HG02610 (cell line): ENCODE measurements around the gene SYNGR3.
"Not testable (repeated sequence)": the region's sequence is repeated elsewhere in the genome, so short reads cannot be mapped to it uniquely, and the experiment has no call there.

Experiments used
- ATAC-seq: cut with Tn5 transposase; IDR thresholded peaks from one replicate; pipeline ENCODE4 v1.9.1; 2021; ENCODE audit warnings: mild to moderate bottlenecking, moderate library complexity; ENCODE audit not compliant: unreplicated experiment

The SYNGR3 gene

DNA sequence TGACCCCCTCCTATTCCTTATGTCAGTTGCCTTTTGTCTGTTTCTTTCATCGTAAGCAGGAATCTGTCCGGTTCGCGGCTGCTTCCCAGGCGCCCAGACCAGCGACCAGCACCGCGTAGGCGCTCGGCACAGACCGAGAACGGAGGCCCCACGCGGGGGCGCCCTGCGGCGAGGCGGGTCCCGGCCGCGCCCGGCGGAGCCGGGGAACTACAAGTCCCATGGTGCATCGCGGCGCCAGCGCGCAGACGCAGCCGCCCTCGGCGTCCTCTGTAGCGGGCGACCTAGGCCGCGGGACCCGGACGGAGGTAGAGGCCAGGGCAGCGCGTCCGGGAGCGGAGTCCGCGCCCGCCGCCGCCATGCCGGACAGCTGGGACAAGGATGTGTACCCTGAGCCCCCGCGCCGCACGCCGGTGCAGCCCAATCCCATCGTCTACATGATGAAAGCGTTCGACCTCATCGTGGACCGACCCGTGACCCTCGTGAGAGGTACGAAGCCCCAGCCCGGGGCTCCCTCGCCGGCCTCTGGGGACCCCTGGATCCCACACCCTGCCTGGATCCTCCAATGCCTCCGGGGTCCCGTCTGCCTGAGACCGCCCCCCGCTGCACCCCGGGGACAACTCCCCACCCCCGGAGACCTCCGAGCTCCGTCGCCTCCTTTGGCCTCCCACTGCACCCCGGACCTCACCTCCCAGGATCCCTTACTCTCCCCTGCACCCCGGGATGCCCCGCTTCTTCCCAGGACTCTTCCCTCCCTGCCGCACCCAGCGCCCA, 30.3 kb upstream of the SYNGR3 start, which contains the start of gene NDUFB10:
NDUFB10 (plus strand) TSS at position 270 of the 771 bp plus-strand sequence; CDS start at position 357, 87 bp downstream.
- peak; percentile 71 for ATAC-seq

- no peak for ATAC-seq
These were observed 28.8 kb upstream of the SYNGR3 start for GRCh38 chr16:1960665-1961630.

DNA sequence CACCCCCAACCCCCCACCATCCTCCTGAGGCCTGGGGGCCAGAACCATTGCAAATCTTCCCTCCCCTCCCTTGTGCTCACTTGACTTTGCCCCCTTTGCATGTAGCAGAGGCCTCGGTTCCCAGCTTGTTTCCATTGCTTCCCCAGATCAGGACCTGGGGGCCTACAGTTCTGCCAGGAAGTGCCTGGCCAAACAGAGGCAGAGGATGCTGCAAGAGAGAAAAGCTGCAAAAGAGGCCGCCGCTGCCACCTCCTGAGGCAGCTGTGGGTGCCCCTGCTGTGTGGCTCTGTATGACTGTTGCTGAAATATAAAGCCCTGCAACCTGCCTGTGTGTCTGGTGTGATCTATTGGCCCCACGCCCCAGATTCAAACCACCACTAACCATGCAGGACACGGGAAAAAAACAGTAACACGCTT, 28.1 kb upstream of the SYNGR3 start:
- ATAC-seq: no peak

DNA sequence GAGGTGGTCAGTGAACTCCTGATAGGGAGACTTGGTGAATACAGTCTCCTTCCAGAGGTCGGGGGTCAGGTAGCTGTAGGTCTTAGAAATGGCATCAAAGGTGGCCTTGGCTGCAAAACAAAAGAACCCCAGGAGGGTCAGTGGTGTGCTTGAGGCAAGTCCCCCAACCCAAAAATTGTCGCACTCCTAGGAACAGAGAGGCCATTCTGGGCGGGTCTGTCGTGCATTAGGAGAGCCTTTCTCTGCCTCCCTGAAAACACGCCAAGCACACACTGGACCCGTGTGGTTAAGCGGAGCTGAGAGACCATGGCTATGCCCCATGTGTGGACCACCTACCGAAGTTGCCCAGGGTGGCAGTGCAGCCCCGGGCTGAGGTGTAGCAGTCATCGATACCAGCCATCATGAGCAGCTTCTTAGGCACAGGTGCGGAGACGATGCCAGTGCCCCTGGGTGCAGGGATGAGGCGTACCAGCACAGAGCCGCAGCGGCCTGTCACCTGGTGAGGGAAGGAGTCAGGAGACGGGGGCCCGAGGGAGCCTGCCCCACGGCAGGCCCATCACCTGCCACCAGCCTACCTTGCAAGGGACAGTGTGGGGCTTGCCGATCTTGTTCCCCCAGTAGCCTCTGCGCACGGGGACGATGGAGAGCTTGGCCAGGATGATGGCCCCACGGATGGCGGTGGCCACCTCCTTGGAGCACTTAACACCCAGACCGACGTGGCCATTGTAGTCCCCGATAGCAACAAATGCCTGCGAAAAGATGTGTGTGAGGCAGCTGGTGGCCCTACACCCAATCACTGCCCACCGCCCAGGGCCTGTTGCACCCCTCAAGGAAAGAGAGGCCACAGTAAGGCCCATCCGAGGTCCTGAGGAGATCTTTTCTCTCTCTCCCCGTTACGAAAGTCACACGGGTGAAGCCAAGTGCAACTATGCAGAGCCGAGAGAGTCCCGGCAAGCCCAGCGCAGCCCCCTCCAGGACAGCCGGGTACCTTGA, 27.3 kb upstream of the SYNGR3 start:
- not testable (repeated sequence) for ATAC-seq

- ATAC-seq: no peak
These were observed 25.8 kb upstream of the SYNGR3 start for GRCh38 chr16:1963806-1964505.

DNA sequence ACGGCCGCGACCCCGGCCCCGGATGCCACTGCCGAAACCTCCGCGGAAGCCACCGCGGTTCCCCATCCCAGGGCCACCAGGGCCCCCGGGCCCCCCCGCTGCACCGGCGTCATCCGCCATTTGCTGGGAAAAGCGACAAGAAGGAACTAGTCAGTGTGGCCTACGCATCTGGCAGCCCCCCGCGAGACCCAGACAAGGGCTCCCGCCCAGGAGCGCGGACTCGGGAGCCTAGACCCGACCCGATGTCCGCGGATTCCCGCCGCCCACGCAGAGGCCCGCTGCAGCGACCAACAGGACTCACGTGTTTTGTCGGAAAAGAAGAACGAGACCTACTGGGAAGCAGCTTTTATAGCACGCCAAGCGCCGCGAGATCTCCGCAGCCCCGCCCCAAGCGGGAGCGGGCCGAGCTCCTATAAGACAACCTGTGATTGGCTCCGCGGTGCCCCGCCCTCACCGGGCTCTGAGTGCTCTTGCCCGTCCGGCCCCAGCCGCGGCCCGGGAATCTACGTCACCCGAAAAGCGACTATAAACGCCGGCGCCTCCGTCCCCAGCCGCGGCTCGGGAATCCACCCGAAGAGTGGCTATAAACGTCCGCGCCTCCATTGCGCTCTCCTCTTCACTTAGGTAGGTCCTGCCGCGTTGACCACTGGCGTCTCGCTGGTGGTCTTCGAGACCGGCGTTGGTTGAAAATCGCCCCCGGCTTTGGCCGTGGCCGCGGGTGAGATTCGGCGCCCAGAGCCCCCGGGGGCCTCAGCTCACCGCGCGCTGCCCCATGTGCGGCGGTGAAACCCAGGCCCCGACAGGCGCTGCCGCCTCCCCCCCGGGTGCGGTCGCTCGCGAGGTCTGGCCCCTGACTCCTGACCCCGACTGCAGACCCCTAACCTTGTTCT, 25.0 kb upstream of the SYNGR3 start, which contains the start of gene RPS2:
RPS2 (minus strand) TSS at position 321 of the 890 bp plus-strand sequence; CDS start at position 120, 201 bp downstream.
- ATAC-seq: peak; percentile 65

- no peak for ATAC-seq
These were observed 24.3 kb upstream of the SYNGR3 start for GRCh38 chr16:1965396-1966001.

DNA sequence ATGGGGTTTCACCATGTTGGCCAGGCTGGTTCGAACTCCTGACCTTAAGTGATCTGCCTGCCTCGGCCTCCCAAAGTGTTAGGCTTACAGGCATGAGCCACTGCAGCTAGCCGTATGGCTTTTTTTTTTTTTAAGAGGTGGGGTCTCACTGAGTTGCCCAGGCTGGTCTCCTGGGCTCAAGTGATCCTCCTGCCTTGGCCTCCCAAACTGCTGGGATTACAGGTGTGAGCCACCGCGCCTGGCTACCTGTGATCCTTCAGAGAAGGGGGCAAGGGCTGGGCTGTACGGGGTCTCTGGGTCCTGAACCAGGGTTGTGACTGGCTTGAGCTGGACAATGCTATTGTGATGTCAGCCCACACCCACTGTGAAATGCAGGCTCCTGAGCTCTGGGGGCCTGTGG, 23.3 kb upstream of the SYNGR3 start, which contains the start of gene RNF151:
RNF151 (plus strand) TSS at position 397 of the 400 bp plus-strand sequence. CDS start 26 bp downstream, outside the sequence.
- no peak for ATAC-seq

DNA sequence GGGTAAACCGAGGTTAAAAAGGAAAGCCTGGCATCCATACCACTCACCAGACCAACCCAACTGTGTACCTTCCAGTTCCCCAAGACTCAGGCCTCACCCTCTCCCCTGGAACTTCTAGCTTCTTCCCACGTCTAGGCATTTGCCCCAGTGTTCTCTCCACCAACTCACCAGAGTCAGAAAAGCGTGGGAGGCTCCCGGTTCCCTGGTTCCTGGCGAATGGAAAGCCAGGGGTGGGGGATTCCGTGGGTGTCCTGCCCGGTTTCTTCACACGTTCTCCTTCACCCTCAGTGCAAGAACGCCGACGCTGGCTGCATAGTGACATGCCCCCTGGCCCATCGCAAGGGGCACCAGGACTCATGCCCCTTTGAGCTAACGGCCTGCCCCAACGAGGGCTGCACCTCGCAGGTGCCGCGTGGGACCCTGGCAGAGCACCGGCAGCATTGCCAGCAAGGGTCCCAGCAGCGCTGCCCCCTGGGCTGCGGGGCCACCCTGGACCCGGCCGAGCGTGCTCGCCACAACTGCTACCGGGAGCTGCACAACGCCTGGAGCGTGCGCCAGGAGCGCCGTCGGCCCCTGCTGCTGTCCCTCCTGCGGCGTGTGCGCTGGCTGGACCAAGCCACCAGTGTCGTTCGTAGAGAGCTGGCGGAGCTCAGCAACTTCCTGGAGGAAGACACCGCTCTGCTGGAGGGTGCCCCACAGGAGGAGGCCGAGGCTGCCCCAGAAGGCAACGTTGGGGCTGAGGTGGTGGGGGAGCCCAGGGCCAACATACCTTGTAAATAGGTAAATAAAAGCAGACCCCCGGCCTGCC, 21.4 kb upstream of the SYNGR3 start:
- no peak for ATAC-seq

- ATAC-seq: peak; percentile 75
These were observed 17.8 kb upstream of the SYNGR3 start, which contains the start of gene TBL3 for GRCh38 chr16:1971796-1972489. Gene TBL3, plus strand, starts transcription at chr16:1972053. Its CDS starts 112 bp downstream, at chr16:1972165.

GRCh38 chr16:1972490-1972877, 17.3 kb upstream of the SYNGR3 start:
- ATAC-seq: no peak

DNA sequence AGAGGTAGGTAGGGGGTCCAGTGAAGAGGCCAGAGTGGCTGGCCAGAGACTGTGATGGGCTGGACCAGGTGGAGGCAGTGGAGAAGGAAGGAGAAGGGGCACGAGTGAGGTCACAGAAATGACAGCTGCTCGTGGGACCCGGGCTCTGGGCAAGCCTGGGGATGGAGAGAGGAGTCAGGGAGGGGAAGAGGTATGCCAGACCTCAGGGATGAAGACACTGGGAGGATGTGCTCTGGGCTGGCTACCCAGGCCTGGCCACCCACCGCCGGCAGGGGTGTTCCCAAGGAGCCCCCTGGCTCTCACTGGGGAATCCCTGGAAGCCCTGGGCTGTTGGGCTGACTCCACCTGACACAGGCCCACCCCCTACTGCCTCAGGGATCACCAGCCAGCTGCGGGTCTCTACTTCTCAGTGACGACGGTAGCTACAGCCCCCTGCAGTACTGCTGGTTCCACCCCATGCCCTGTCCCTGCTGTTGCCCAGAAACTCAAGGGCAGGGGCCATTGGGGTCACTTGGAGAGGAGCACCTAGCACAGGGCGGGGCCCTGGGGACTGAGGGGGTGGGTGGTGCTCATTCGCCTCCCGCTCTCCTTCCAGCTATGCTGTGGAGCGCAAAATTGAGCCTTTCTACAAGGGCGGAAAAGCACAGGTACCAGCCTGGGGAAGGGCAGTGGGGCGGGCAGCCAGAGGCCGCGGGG, 16.2 kb upstream of the SYNGR3 start:
- no peak for ATAC-seq

- no peak for ATAC-seq
These were observed 15.4 kb upstream of the SYNGR3 start for GRCh38 chr16:1974157-1975070.

DNA sequence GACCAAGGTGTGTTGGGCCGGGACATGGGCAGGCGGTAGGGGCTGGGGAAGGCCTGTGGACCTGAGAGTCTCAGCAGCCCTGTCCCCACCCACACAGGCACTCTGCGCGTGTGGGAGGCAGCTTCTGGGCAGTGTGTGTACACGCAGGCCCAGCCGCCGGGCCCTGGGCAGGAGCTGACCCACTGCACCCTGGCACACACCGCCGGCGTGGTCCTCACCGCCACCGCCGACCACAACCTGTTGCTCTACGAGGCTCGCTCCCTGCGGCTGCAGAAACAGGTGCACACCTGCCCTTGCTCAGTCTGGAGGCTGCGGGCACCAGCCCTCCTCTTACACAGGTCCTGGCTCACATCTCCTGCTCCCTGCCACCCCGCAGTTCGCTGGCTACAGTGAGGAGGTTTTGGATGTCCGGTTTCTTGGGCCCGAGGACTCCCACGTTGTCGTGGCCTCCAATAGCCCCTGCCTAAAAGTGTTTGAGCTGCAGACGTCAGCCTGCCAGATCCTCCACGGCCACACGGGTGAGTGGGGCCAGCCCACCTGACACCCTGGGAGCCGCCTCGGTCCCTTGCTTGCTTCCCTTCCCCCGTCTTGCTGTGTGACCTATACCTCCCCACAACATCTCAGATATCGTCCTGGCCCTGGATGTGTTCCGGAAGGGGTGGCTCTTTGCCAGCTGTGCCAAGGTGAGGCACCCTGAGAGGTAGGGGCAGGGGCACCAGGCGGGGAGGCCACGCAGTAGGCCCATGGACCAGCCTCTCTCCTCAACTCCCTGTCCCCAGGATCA, 14.1 kb upstream of the SYNGR3 start:
- no peak for ATAC-seq
